GM12892 (cell line): ENCODE data around the gene ST7.

Experiments
- POLR2A ChIP-seq: IDR thresholded peaks from 2 replicates; pipeline ENCODE4 v1.6.1; 2011; ENCODE audit warnings: low read depth, low read length, control low read depth
- POLR2AphosphoS5 ChIP-seq: IDR thresholded peaks from 2 replicates; pipeline ENCODE4 v1.6.1; 2011; ENCODE audit warnings: low read depth, low read length, control low read depth
- TAF1 ChIP-seq: IDR thresholded peaks from 2 replicates; pipeline ENCODE4 v1.6.1; 2011; ENCODE audit warnings: low read depth, mild to moderate bottlenecking, control low read depth, low read length, borderline replicate concordance

DNA sequence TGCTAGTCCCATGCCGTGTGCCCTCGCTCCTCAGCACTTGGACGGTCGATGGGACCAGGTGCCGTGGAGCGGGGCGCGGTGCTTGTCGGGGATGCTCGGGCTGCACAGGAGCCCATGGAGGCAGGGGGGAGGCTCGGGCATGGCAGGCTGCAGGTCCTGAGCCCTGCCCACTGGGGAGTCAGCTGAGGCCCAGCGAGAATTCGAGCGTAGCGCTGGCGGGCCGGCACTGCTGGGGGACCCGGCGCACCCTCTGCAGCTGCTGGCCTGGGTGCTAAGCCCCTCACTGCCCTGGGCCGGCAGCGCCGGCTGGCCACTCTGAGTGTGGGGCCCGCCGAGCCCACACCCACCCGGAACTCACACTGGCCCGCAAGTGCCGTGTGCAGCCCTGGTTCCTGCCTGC lies 44.7 kb downstream of the ST7 start:
- TF ChIP-seq POLR2AphosphoS5, result no peak
- TF ChIP-seq POLR2A, result no peak
- TF ChIP-seq TAF1, result no peak
